Activated CD4-positive, alpha-beta T cell treated with anti-CD3 and anti-CD28 coated beads for 36 hours (primary cell): ENCODE results near the gene DGKB. TPM values are rescaled to one million over a fixed set of nuclear protein-coding genes. Genes with fewer than 3 reads are reported as not detected.

Experiments
- ATAC-seq: fragments of 200-7000 bp; cut with Tn5 transposase; one replicate; pipeline ENCODE4 v1.10.0; 2021; ENCODE audit warnings: mild to moderate bottlenecking, moderate library complexity
- CTCF ChIA-PET: fragments of 350-600 bp; sonication (Branson Sonifier 250); formaldehyde crosslinking; loops from one replicate; lab custom pipeline; 2021; ENCODE audit warnings: antibody characterized with exemption; lab: Charles Lee
- POLR2A ChIA-PET: fragments of 350-600 bp; sonication (Branson Sonifier 250); formaldehyde crosslinking; loops from one replicate; lab custom pipeline; 2021; ENCODE audit warnings: antibody characterized with exemption, inconsistent platforms; lab: Charles Lee
- DNase-seq: peaks from one replicate; pipeline ENCODE4 v3.0.0-alpha.2; 2020
- H3K27ac Mint-ChIP-seq: one replicate; pipeline ENCODE4 v1.8.0; 2021; ENCODE audit warnings: mixed read lengths
- H3K27me3 Mint-ChIP-seq: one replicate; pipeline ENCODE4 v1.8.0; 2021; ENCODE audit warnings: mixed read lengths
- H3K36me3 Mint-ChIP-seq: one replicate; pipeline ENCODE4 v1.8.0; 2021; ENCODE audit warnings: low read depth, mixed read lengths
- H3K4me1 Mint-ChIP-seq: one replicate; pipeline ENCODE4 v1.8.0; 2021; ENCODE audit warnings: mixed read lengths
- H3K4me3 Mint-ChIP-seq: one replicate; pipeline ENCODE4 v1.8.0; 2021; ENCODE audit warnings: mild to moderate bottlenecking, moderate library complexity, mixed read lengths
- H3K9me3 Mint-ChIP-seq: one replicate; pipeline ENCODE4 v1.8.0; 2021; ENCODE audit warnings: low read depth, mixed read lengths
- intact Hi-C, 2 experiments: fragments of 100-400 bp; cut with DNase I in 1 of 2; cut with micrococcal nuclease in 1 of 2; formaldehyde crosslinking; loops; one replicate each; pipeline versions ENCODE4 v1.14.2 to v1.15.1; 2022 to 2024; cut with DNase I, micrococcal nuclease
- total RNA-seq, 2 experiments: library from RNA; stranded (reverse); gene quantifications; one replicate each; pipeline ENCODE4 v1.2.3, GENCODE V29; 2021

The DGKB gene
- total RNA-seq, 2 experiments from 2014 or later, result not detected

GRCh38 chr7:14628516-14628915 lies 274.0 kb downstream of the DGKB start:
- Mint-ChIP-seq H3K27me3 (no peaks in the 10 kb centered on the region), H3K27ac (no peak overlapping the region), H3K36me3 (no peaks in the 10 kb centered on the region), H3K9me3 (no peaks in the 10 kb centered on the region), H3K4me3 (no peak overlapping the region), H3K4me1 (no peaks in the 10 kb centered on the region)
- no peak for DNase-seq
- ChIA-PET POLR2A (no interaction called here), CTCF (no interaction called here)
- intact Hi-C loops, result no loop called here
- no peak for ATAC-seq

DNA sequence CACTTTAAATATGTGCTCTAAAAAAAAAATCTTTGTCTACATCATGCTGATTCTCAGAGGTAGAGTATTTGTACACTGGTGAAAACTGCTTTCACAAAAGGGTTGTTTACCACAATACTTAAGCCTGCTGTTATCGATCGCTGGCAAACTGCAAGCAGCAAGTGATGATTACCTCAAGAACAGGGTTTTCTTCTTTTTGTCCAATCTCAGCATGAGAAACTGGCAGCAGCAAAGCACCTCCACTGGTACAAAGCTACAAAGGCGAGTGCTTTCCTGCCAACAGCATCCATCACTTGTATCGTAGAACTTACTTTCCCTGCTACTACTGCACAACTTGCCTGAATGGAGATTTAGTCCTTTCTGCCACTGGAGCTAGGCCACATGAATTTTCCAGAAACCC lies 276.5 kb downstream of the DGKB start:
- Mint-ChIP-seq H3K36me3 (no peaks in the 10 kb centered on the region), H3K27ac (no peak overlapping the region), H3K9me3 (no peaks in the 10 kb centered on the region), H3K27me3 (no peaks in the 10 kb centered on the region), H3K4me3 (no peak overlapping the region), H3K4me1 (no peaks in the 10 kb centered on the region)
- ChIA-PET POLR2A (no interaction called here), CTCF (no interaction called here)
- ATAC-seq (no peak), DNase-seq (no peak)
- intact Hi-C loops, result no loop called here

DNA sequence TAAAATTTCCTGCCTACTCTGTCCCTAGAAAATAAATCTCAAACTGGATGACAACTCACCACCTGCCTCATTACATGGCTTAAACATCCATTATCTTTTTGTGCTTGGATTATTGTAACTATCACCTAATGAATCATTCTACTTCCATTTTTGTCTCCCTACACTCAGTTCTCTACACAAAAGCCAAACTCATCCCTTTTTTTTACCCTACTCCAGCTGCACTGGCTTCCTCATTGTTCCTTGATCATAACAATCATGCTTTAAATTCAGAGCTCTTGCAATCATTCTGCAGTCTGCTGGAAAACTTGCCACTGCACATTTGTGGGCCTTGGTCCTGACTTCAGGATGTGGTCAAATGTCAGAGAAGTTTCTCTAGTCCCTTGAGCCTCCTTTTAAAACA lies 280.0 kb downstream of the DGKB start:
- Mint-ChIP-seq H3K27me3 (no peaks in the 10 kb centered on the region), H3K9me3 (no peaks in the 10 kb centered on the region), H3K36me3 (no peaks in the 10 kb centered on the region), H3K4me3 (no peak overlapping the region), H3K27ac (no peak overlapping the region), H3K4me1 (no peaks in the 10 kb centered on the region)
- intact Hi-C loops, result no loop called here
- ATAC-seq, result no peak
- DNase-seq, result no peak
- ChIA-PET CTCF (no interaction called here), POLR2A (no interaction called here)

- ChIA-PET POLR2A (no interaction called here), CTCF (no interaction called here)
- H3K4me1 Mint-ChIP-seq, result no peaks in the 10 kb centered on the region
- no peaks in the 10 kb centered on the region for H3K36me3 Mint-ChIP-seq
- H3K4me3 Mint-ChIP-seq, result no peak overlapping the region
- intact Hi-C loops, result no loop called here
- peaks cover 3% of the 10 kb centered on the region for H3K9me3 Mint-ChIP-seq
- ATAC-seq (no peak), DNase-seq (no peak)
- H3K27ac Mint-ChIP-seq, result no peak overlapping the region
- no peaks in the 10 kb centered on the region for H3K27me3 Mint-ChIP-seq
These were observed 296.4 kb downstream of the DGKB start for GRCh38 chr7:14606101-14606500.

DNA sequence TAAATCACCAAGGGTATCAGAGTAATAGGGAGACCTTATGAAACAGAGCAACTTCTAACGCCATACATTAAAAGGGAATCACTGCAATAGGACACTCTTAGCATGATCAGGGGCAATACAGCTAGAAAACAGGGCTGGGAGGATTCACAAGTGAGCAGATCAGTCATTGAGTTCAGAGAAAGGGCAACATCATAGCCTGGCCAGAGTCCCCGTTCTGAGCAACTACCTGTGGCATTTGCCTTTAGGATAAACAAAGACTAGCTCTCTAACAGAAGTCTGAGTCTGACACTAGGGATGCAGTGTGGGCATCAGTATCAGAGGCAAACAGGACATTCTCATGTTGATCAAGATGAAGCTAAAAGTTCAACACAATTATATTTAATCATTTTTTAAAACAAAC lies 297.9 kb downstream of the DGKB start:
- intact Hi-C loops, result no loop called here
- Mint-ChIP-seq H3K4me1 (no peaks in the 10 kb centered on the region), H3K36me3 (no peaks in the 10 kb centered on the region), H3K9me3 (no peaks in the 10 kb centered on the region), H3K4me3 (no peak overlapping the region), H3K27me3 (no peaks in the 10 kb centered on the region), H3K27ac (no peak overlapping the region)
- ChIA-PET CTCF (no interaction called here), POLR2A (no interaction called here)
- DNase-seq (no peak), ATAC-seq (no peak)

GRCh38 chr7:14602851-14603250 lies 299.7 kb downstream of the DGKB start:
- Mint-ChIP-seq H3K27me3 (no peaks in the 10 kb centered on the region), H3K4me1 (no peaks in the 10 kb centered on the region), H3K4me3 (no peak overlapping the region), H3K27ac (no peak overlapping the region), H3K9me3 (no peaks in the 10 kb centered on the region), H3K36me3 (no peaks in the 10 kb centered on the region)
- intact Hi-C loops, result no loop called here
- ChIA-PET CTCF (interaction anchor here (0.9 kb wide), 1 partner anchor 1243 kb away, joined by 3 read pairs; no protein-coding TSS in a partner anchor), POLR2A (no interaction called here)
- DNase-seq (no peak), ATAC-seq (no peak)

DNA sequence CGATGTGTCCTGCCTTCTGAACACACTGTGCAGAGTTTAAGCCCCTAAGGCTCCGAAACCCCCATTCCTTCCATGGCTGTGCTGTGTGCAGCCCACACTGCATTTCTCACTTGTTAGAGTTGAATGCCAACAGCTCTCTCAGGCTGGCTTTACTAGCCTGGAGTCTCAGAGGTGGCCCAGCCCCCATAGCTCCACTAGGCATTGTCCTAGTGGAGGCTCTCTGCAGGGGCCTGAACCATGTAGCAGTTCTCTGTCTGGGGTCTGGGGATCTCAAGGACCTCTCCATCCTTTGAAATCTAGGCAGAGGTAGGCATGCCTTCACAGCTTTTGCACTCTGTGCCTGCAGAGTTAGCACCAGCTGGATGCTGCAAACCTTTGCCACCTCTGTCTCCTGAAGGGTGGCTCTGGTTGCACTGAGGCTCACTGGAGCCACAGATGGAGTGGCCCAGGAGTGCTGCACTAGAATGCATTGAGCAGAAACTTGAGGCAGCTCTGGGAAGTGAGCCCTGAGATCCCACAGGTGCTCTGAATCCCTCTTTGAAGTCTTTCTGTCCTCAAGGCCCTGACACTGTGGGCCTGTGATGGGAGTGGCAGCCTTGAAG lies 301.7 kb downstream of the DGKB start:
- CTCF ChIA-PET, result no interaction called here
- ATAC-seq (no peak), DNase-seq (no peak)
- POLR2A ChIA-PET, result no interaction called here
- H3K4me1 Mint-ChIP-seq, result no peaks in the 10 kb centered on the region
- H3K27me3 Mint-ChIP-seq, result no peaks in the 10 kb centered on the region
- no peaks in the 10 kb centered on the region for H3K9me3 Mint-ChIP-seq
- H3K36me3 Mint-ChIP-seq, result no peaks in the 10 kb centered on the region
- H3K27ac Mint-ChIP-seq, result no peak overlapping the region
- H3K4me3 Mint-ChIP-seq, result no peak overlapping the region
- intact Hi-C loops, result no loop called here

DNA sequence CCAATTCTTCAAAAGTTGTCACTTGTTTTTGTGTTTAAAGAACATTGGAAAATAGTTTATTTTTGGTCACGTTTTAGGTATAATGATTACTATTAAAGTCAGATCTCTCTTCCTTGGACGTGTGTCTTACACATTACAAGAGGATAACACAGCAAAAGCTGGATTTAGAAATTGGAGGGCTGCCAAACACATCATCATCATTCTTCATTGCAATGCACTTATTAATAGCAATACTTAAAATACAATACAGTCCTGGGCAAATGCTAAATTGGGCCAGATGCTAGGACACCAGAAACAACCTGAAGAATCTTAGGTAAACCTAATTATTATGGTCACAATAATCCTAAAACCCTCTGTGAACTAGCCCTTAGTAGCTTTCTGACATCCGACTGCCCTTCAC lies 303.6 kb downstream of the DGKB start:
- Mint-ChIP-seq H3K27me3 (no peaks in the 10 kb centered on the region), H3K4me3 (no peak overlapping the region), H3K27ac (no peak overlapping the region), H3K4me1 (no peaks in the 10 kb centered on the region), H3K36me3 (no peaks in the 10 kb centered on the region), H3K9me3 (no peaks in the 10 kb centered on the region)
- intact Hi-C loops, result no loop called here
- no peak for DNase-seq
- ATAC-seq, result no peak
- CTCF ChIA-PET, result no interaction called here
- POLR2A ChIA-PET, result no interaction called here

DNA sequence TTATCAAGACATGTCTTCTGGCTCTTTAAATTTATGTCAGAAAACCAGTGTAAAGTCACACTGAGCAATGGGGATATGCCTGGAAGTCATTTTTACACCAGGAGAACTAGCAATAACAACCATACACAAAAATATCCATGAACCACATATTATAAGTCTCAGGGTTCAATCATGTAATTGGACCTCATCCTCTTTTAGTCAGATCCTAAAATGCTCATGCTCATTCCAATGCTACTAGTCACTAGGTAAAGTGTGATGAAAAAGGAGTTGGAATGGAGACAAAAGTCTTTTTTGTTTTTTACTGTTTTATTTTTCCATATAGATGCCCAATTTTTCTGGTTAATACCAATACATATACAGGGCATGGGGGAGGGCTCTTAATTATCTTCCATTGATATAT lies 306.1 kb downstream of the DGKB start:
- H3K36me3 Mint-ChIP-seq, result no peaks in the 10 kb centered on the region
- no peaks in the 10 kb centered on the region for H3K4me1 Mint-ChIP-seq
- intact Hi-C loops, result no loop called here
- no peaks in the 10 kb centered on the region for H3K27me3 Mint-ChIP-seq
- ChIA-PET CTCF (no interaction called here), POLR2A (no interaction called here)
- H3K9me3 Mint-ChIP-seq, result no peaks in the 10 kb centered on the region
- H3K27ac Mint-ChIP-seq, result no peak overlapping the region
- ATAC-seq, result no peak
- no peak for DNase-seq
- no peak overlapping the region for H3K4me3 Mint-ChIP-seq

GRCh38 chr7:14590206-14590605 lies 312.3 kb downstream of the DGKB start:
- intact Hi-C loops, result no loop called here
- DNase-seq (no peak), ATAC-seq (no peak)
- CTCF ChIA-PET, result no interaction called here
- Mint-ChIP-seq H3K4me3 (no peak overlapping the region), H3K9me3 (peaks cover 7% of the 10 kb centered on the region), H3K4me1 (no peaks in the 10 kb centered on the region), H3K27ac (no peak overlapping the region), H3K27me3 (no peaks in the 10 kb centered on the region), H3K36me3 (no peaks in the 10 kb centered on the region)
- POLR2A ChIA-PET, result no interaction called here

DNA sequence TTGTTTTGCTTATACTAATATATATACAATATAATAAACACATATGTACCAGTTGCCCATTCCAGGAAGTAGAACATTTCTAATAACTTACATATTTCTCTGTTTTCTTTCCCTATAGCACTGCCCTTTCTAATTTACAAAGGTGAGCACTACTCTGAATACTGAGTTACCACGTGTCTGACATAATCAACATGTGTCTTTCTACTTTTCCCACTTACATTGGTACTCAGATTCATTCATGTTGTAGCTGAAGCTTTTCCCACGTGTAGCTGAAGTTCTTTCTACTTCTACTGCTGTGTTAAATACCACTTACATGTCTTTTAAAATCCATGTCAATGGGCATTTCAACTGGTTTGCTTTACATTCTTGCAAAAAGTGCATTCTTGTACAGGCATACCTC lies 317.3 kb downstream of the DGKB start:
- intact Hi-C loops, result no loop called here
- H3K27me3 Mint-ChIP-seq, result no peaks in the 10 kb centered on the region
- H3K27ac Mint-ChIP-seq, result no peak overlapping the region
- H3K4me1 Mint-ChIP-seq, result no peaks in the 10 kb centered on the region
- H3K9me3 Mint-ChIP-seq, result peaks cover 7% of the 10 kb centered on the region
- ATAC-seq (no peak), DNase-seq (no peak)
- POLR2A ChIA-PET, result no interaction called here
- no peaks in the 10 kb centered on the region for H3K36me3 Mint-ChIP-seq
- CTCF ChIA-PET, result no interaction called here
- H3K4me3 Mint-ChIP-seq, result no peak overlapping the region

DNA sequence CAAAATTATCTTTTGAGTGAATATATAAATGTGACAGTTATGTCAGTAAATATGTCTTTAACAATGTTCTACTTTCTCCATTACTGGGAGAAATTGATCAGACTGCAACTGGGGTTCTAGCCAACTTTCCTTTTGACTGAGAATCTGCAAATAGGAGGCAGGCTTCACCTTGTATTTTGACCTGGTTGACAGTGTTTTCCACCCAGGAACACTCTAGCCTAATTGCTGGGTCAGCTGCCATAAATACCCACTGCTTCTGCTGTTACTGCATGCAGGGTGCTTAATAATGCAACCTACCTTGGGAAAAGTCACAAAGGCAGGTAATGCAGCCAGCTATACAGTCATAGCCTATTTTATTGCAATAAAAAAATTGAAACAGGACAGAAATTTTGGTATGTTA lies 319.0 kb downstream of the DGKB start:
- Mint-ChIP-seq H3K4me3 (no peak overlapping the region), H3K36me3 (no peaks in the 10 kb centered on the region), H3K4me1 (no peaks in the 10 kb centered on the region), H3K27ac (no peak overlapping the region), H3K9me3 (peaks cover 7% of the 10 kb centered on the region), H3K27me3 (no peaks in the 10 kb centered on the region)
- POLR2A ChIA-PET, result no interaction called here
- CTCF ChIA-PET, result no interaction called here
- DNase-seq (no peak), ATAC-seq (no peak)
- intact Hi-C loops, result no loop called here

DNA sequence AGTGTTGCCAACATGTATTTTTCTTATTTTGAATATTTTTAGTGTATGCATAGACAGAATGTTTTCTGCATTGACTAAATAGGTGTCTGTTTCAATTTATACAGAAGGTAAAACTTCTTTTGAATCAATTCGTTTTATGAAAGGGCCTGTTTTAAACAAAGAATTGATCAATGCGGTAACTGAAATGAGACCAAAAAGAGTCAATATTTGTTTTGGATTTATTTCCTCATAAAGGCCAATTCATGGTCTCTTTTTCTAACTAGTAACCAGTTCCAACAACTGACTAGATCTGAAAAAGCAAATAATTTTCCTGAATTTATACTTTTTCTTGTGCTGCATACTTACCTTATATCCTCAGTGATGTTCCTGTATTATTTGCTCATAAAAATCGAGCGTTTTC lies 320.5 kb downstream of the DGKB start:
- H3K4me3 Mint-ChIP-seq, result no peak overlapping the region
- H3K4me1 Mint-ChIP-seq, result no peaks in the 10 kb centered on the region
- H3K9me3 Mint-ChIP-seq, result peaks cover 7% of the 10 kb centered on the region
- POLR2A ChIA-PET, result no interaction called here
- ATAC-seq (no peak), DNase-seq (no peak)
- CTCF ChIA-PET, result no interaction called here
- H3K36me3 Mint-ChIP-seq, result no peaks in the 10 kb centered on the region
- intact Hi-C loops, result no loop called here
- H3K27ac Mint-ChIP-seq, result no peak overlapping the region
- H3K27me3 Mint-ChIP-seq, result no peaks in the 10 kb centered on the region
